OCI-LY7 (cell line): ENCODE measurements around the gene AKR1A1. TPM values are rescaled to one million over a fixed set of nuclear protein-coding genes. Genes with fewer than 3 reads are reported as not detected.

Experiments
- BruUV-seq: library from RNA; stranded (reverse); fragments of 400-500 nt; replicated peaks from 2 replicates; lab custom pipeline; 2021; lab: Mats Ljungman, UMichigan
- CTCF ChIA-PET: fragments of 300-600 bp; sonication (Branson Sonifier 250); formaldehyde crosslinking; loops from one replicate; lab custom pipeline; 2022; ENCODE audit warnings: antibody characterized with exemption; ENCODE audit not compliant: unreplicated experiment; lab: Charles Lee
- POLR2A ChIA-PET: fragments of 300-600 bp; sonication (Branson Sonifier 250); formaldehyde crosslinking; loops from one replicate; lab custom pipeline; 2022; ENCODE audit warnings: antibody characterized with exemption; lab: Charles Lee
- DNase-seq: peaks from one replicate; pipeline ENCODE4 v3.0.0-alpha.2; 2015; ENCODE audit warnings: low spot score
- H2AFZ ChIP-seq: fragments of 200-600 bp; sonication (generic), shearing (Covaris generic); 2 replicates; pipeline ENCODE4 v1.6.1; 2014; ENCODE audit warnings: mild to moderate bottlenecking, antibody characterized with exemption, low read length, moderate library complexity
- H3K27ac ChIP-seq: fragments of 200-600 bp; sonication (generic); 2 replicates; pipeline ENCODE4 v1.5.1; 2014; ENCODE audit warnings: mixed run types, low read depth, mild to moderate bottlenecking, moderate library complexity, low read length, inconsistent platforms; ENCODE audit not compliant: poor library complexity, severe bottlenecking
- H3K36me3 ChIP-seq: fragments of 200-600 bp; sonication (generic); 2 replicates; pipeline ENCODE4 v1.6.1; 2014; ENCODE audit warnings: mild to moderate bottlenecking, antibody characterized with exemption, low read length, moderate library complexity, mixed read lengths; ENCODE audit not compliant: insufficient read depth
- H3K4me1 ChIP-seq: fragments of 200-600 bp; sonication (generic); 2 replicates; pipeline ENCODE4 v1.5.1; 2014; ENCODE audit warnings: mild to moderate bottlenecking, low read length; ENCODE audit not compliant: insufficient read depth, poor library complexity, severe bottlenecking
- H3K4me2 ChIP-seq: fragments of 200-600 bp; sonication (generic); 2 replicates; pipeline ENCODE4 v1.6.1; 2014; ENCODE audit warnings: mild to moderate bottlenecking, low read length
- H3K4me3 ChIP-seq: fragments of 200-600 bp; sonication (generic); 2 replicates; pipeline ENCODE4 v1.5.1; 2014; ENCODE audit warnings: mild to moderate bottlenecking, low read depth, low read length; ENCODE audit not compliant: poor library complexity, severe bottlenecking
- H3K79me2 ChIP-seq: fragments of 200-600 bp; sonication (generic); 2 replicates; pipeline ENCODE4 v1.6.1; 2016; ENCODE audit warnings: low read depth, mild to moderate bottlenecking, low read length, moderate library complexity, mixed read lengths; ENCODE audit not compliant: insufficient read depth
- H3K9me2 ChIP-seq: fragments of 200-600 bp; sonication (generic); 2 replicates; pipeline ENCODE4 v1.6.1; 2016; ENCODE audit warnings: mild to moderate bottlenecking, low read length, mixed read lengths; ENCODE audit not compliant: insufficient read depth
- H3K9me3 ChIP-seq: fragments of 200-600 bp; sonication (generic); 2 replicates; pipeline ENCODE4 v1.6.1; 2014; ENCODE audit warnings: mild to moderate bottlenecking, mixed run types, low read length, mixed read lengths
- H4K20me1 ChIP-seq: fragments of 200-600 bp; sonication (generic); 2 replicates; pipeline ENCODE4 v1.6.1; 2014; ENCODE audit warnings: mild to moderate bottlenecking, antibody characterized with exemption, low read length, moderate library complexity, mixed read lengths; ENCODE audit not compliant: insufficient read depth
- EZH2phosphoT487 ChIP-seq: fragments of 200-600 bp; sonication (generic); IDR thresholded peaks from 2 replicates; pipeline ENCODE4 v1.6.1; 2018; ENCODE audit warnings: low read depth, borderline replicate concordance, mild to moderate bottlenecking, mixed run types, antibody characterized with exemption, low read length, moderate library complexity, mixed read lengths
- intact Hi-C: fragments of 100-400 bp; cut with micrococcal nuclease; formaldehyde crosslinking; loops from one replicate; pipeline ENCODE4 v1.10.0; 2022; ENCODE audit not compliant: unreplicated experiment
- total RNA-seq, 2 experiments: library from RNA; depleted of rRNA in 1 of 2; stranded (reverse); fragments of >200 nt in 1 of 2; shearing (Covaris generic) in 1 of 2; gene quantifications; 2 replicates each; pipeline ENCODE4 v1.2.3, GENCODE V29; 2014 to 2022
- TF ChIP-seq, protein P1 (sequence below): fragments of 200-600 bp; sonication (generic); conservative IDR thresholded peaks from 2 replicates; pipeline ENCODE4 v1.5.1; 2014; ENCODE audit warnings: mild to moderate bottlenecking, antibody characterized with exemption, low read length, moderate library complexity, mixed read lengths

The AKR1A1 gene
- total RNA-seq, 2 experiments from 2014 or later, result 141 to 142 TPM

DNA sequence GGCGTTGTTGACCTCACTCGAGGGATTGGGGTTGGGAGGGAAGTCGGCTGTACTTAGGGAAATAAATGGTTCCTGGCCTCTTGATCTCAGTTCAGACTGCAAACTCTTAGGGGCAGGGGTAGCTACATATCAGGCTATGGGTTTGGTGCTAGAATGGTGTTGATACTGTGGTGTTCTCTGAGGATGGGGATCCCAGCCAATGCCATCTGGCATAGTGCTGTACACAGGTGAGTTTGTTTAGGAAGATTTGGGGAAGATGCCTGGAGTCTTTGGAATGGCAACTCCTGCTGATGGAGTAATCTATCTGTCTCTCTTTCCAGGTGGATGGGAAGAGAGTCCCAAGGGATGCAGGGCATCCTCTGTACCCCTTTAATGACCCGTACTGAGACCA is 18.9 kb downstream of the AKR1A1 start:
- no peak overlapping the region for H3K27ac ChIP-seq
- no peaks in the 10 kb centered on the region for H4K20me1 ChIP-seq
- ChIA-PET CTCF (interaction anchor here (0.9 to 2.3 kb wide), 5 partner anchors 10 to 229 kb away, joined by 3 to 12 read pairs (median 4); partner anchors contain the start of genes CCDC163 and MMACHC), POLR2A (interaction anchor here (0.8 to 3.5 kb wide), 5 partner anchors 9 to 70 kb away, joined by 3 to 27 read pairs (median 3); partner anchors contain the start of genes CCDC163, MMACHC and PRDX1)
- peaks cover 64% of the 10 kb centered on the region for H3K36me3 ChIP-seq
- intact Hi-C loops, result no loop called here
- no peak for TF ChIP-seq EZH2phosphoT487
- TF ChIP-seq, protein P1, sequence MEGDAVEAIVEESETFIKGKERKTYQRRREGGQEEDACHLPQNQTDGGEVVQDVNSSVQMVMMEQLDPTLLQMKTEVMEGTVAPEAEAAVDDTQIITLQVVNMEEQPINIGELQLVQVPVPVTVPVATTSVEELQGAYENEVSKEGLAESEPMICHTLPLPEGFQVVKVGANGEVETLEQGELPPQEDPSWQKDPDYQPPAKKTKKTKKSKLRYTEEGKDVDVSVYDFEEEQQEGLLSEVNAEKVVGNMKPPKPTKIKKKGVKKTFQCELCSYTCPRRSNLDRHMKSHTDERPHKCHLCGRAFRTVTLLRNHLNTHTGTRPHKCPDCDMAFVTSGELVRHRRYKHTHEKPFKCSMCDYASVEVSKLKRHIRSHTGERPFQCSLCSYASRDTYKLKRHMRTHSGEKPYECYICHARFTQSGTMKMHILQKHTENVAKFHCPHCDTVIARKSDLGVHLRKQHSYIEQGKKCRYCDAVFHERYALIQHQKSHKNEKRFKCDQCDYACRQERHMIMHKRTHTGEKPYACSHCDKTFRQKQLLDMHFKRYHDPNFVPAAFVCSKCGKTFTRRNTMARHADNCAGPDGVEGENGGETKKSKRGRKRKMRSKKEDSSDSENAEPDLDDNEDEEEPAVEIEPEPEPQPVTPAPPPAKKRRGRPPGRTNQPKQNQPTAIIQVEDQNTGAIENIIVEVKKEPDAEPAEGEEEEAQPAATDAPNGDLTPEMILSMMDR, result no peak
- H3K79me2 ChIP-seq, result no peaks in the 10 kb centered on the region
- H3K9me2 ChIP-seq, result no peaks in the 10 kb centered on the region
- no TSS peak for BruUV-seq
- H3K9me3 ChIP-seq, result no peaks in the 10 kb centered on the region
- H2AFZ ChIP-seq, result no peak overlapping the region
- H3K4me1 ChIP-seq, result no peaks in the 10 kb centered on the region
- no peak overlapping the region for H3K4me2 ChIP-seq
- no peak overlapping the region for H3K4me3 ChIP-seq
- DNase-seq, result no peak

DNA sequence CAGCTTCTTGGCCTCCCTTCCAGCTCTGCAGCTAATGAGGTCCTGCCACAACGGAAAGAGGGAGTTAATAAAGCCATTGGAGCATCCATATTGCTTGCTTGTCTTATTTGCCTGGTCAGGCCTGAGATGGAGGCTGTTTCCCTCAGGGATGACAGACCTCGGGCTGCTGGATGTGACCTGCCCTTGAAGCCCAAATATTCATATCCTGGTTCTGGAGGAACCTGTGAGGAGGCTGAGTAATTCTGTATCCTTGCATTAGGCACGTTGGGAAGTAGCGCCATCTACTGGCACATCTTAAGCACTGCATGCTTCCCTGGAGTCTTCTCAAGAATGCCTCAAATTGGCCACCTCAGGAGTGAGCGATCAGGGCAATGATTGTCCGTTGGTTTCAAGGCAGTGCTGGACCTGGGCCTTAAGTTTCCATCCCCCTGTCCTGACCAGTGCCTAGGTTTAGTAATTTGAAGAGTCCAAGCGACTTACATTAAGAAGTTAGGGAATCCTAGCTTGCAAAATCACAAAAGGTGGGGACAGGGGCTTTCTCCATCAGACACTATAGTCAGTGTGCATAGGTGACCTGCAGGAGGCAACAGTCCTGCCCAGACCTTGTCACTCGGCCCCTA is 19.4 kb downstream of the AKR1A1 start:
- H3K9me3 ChIP-seq, result no peaks in the 10 kb centered on the region
- no TSS peak for BruUV-seq
- H3K79me2 ChIP-seq, result no peaks in the 10 kb centered on the region
- CTCF ChIA-PET, result interaction anchor here (0.6 to 2.3 kb wide), 6 partner anchors 11 to 654 kb away, joined by 3 to 12 read pairs (median 4); partner anchors contain the start of genes CCDC163 and MMACHC
- H3K27ac ChIP-seq, result no peak overlapping the region
- peak; percentile 77 for DNase-seq
- H3K4me2 ChIP-seq, result no peak overlapping the region
- no peak overlapping the region for H2AFZ ChIP-seq
- H4K20me1 ChIP-seq, result no peaks in the 10 kb centered on the region
- no peak overlapping the region for H3K4me3 ChIP-seq
- no peak for TF ChIP-seq EZH2phosphoT487
- TF ChIP-seq, protein P1, result peak; percentile 99
- peaks cover 64% of the 10 kb centered on the region for H3K36me3 ChIP-seq
- no peaks in the 10 kb centered on the region for H3K9me2 ChIP-seq
- no peaks in the 10 kb centered on the region for H3K4me1 ChIP-seq
- POLR2A ChIA-PET, result interaction anchor here (0.7 to 3.5 kb wide), 6 partner anchors 12 to 70 kb away, joined by 3 to 27 read pairs (median 4); partner anchors contain the start of genes CCDC163, MMACHC and PRDX1
- intact Hi-C loops, result loop anchor here (1.0 to 2.0 kb wide), 3 partner anchors 58 to 211 kb away; partner anchors contain the start of genes CCDC163 and MMACHC
